Vagina (tissue), 2 donors: ENCODE data around the gene TRAF3IP1. TPM values are rescaled to one million over a fixed set of nuclear protein-coding genes. Genes with fewer than 3 reads are reported as not detected.
"Not testable (repeated sequence)": the region's sequence is repeated elsewhere in the genome, so short reads cannot be mapped to it uniquely, and the experiment has no call there.

ENCODE experiments used
- DNase-seq, 2 donors: peaks; one replicate each; pipeline ENCODE4 v3.0.0-alpha.2; 2017; ENCODE audit errors: extremely low spot score in 2 of 2
- H3K27ac ChIP-seq: fragments of 200-600 bp; sonication (generic); one replicate; pipeline ENCODE4 v1.5.1; 2019
- H3K27me3 ChIP-seq: fragments of 200-600 bp; sonication (generic); one replicate; pipeline ENCODE4 v1.5.1; 2019
- H3K36me3 ChIP-seq, 2 donors: fragments of 200-600 bp; sonication (generic); one replicate each; pipeline ENCODE4 v1.5.1; 2017 to 2019
- H3K4me1 ChIP-seq: fragments of 200-600 bp; sonication (generic); one replicate; pipeline ENCODE4 v1.5.1; 2019
- H3K4me3 ChIP-seq, 2 donors: fragments of 200-600 bp; sonication (generic); 1 replicate in 1 of 2; 2 replicates in 1 of 2; pipeline ENCODE4 v1.5.1; 2016 to 2019
- H3K9me3 ChIP-seq: fragments of 200-600 bp; sonication (generic); one replicate; pipeline ENCODE4 v1.5.1; 2019
- POLR2A ChIP-seq, 2 donors: fragments of 450-650 bp; IDR thresholded peaks; one replicate each; pipeline ENCODE4 v1.6.1; 2017; ENCODE audit warnings: antibody characterized with exemption in 2 of 2, mild to moderate bottlenecking in 2 of 2, moderate library complexity in 2 of 2
- POLR2AphosphoS5 ChIP-seq, 2 donors: sonication (generic); formaldehyde crosslinking; IDR thresholded peaks; one replicate each; pipeline ENCODE4 v1.9.0; 2017; ENCODE audit warnings: antibody characterized with exemption in 2 of 2, mild to moderate bottlenecking in 2 of 2, low read depth in 1 of 2; ENCODE audit not compliant: insufficient read depth in 1 of 2
- intact Hi-C: fragments of 100-400 bp; cut with DNase I; formaldehyde crosslinking; loops from one replicate; pipeline ENCODE4 v1.15.1; 2023
- total RNA-seq: library from RNA; depleted of rRNA; stranded (reverse); fragments of >200 nt; gene quantifications from one replicate; pipeline ENCODE4 v1.2.3, GENCODE V29; 2016
- TF ChIP-seq, protein P1 (sequence below), 3 experiments: fragments of 450-650 bp in 2 of 3; fragments of 200-600 bp in 1 of 3; sonication (generic) in 1 of 3; IDR thresholded peaks; one replicate each; pipeline ENCODE4 v1.5.1; 2017 to 2019; ENCODE audit warnings: antibody characterized with exemption in 3 of 3, mild to moderate bottlenecking in 2 of 3, moderate library complexity in 2 of 3

The TRAF3IP1 gene
- total RNA-seq, 1 donor from 2014 or later: 10.3 TPM

DNA sequence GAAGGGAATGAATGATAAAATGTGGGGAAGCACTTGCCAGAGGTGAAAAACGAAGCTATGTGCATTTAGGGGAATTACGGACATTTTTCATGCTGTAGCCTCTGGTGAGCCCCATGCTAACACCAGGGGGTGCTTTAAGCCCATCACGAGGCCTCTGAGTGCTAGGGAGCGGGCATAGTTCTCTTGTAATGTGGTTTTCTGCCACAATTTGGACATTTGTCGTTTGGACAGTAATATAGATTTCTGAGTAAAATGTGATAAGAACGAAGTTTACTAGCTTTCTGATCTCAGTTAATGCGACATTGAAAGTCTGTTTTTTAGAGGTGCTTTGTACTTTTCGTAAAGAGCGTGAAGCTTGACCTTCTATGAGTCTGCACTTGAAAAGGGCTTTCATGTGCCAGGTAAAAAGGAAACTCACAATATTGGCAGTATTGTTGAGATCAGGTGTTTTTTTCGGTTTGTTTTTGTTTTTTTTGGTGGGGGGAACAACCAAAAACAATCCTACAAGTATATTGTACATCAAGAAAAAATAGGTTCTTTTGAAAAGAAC, 50.6 kb downstream of the TRAF3IP1 start:
- no peak for DNase-seq
- no peak for TF ChIP-seq POLR2A (IDR thresholded peaks at IDR 0.05)
- TF ChIP-seq, protein P1, sequence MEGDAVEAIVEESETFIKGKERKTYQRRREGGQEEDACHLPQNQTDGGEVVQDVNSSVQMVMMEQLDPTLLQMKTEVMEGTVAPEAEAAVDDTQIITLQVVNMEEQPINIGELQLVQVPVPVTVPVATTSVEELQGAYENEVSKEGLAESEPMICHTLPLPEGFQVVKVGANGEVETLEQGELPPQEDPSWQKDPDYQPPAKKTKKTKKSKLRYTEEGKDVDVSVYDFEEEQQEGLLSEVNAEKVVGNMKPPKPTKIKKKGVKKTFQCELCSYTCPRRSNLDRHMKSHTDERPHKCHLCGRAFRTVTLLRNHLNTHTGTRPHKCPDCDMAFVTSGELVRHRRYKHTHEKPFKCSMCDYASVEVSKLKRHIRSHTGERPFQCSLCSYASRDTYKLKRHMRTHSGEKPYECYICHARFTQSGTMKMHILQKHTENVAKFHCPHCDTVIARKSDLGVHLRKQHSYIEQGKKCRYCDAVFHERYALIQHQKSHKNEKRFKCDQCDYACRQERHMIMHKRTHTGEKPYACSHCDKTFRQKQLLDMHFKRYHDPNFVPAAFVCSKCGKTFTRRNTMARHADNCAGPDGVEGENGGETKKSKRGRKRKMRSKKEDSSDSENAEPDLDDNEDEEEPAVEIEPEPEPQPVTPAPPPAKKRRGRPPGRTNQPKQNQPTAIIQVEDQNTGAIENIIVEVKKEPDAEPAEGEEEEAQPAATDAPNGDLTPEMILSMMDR (IDR thresholded peaks at IDR 0.05): peak; percentile 48 to 76 (median 76)
- Histone ChIP-seq H3K4me3 (no peak overlapping the region), H3K4me1 (no peaks in the 10 kb centered on the region), H3K9me3 (no peaks in the 10 kb centered on the region), H3K27ac (no peak overlapping the region), H3K27me3 (no peaks in the 10 kb centered on the region), H3K36me3 (no peaks in the 10 kb centered on the region)
- intact Hi-C loops: no loop called here

DNA sequence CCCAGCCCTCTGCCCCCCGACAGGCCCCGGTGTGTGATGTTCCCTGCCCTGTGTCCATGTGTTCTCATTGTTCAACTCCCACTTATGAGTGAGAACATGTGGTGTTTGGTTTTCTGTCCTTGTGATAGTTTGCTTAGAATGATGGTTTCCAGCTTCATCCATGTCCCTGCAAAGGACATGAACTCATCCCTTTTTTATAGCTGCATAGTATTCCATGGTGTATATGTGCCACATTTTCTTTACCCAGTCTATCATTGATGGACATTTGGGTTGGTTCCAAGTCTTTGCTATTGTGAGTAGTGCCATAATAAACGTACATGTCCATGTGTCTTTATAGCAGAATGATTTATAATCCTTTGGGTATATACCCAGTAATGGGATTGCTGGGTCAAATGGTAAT, 52.0 kb downstream of the TRAF3IP1 start:
- H3K36me3 ChIP-seq, DNase-seq, H3K4me3 ChIP-seq, H3K27ac ChIP-seq, H3K27me3 ChIP-seq, intact Hi-C loops, H3K4me1 ChIP-seq, H3K9me3 ChIP-seq: not testable (repeated sequence)

DNA sequence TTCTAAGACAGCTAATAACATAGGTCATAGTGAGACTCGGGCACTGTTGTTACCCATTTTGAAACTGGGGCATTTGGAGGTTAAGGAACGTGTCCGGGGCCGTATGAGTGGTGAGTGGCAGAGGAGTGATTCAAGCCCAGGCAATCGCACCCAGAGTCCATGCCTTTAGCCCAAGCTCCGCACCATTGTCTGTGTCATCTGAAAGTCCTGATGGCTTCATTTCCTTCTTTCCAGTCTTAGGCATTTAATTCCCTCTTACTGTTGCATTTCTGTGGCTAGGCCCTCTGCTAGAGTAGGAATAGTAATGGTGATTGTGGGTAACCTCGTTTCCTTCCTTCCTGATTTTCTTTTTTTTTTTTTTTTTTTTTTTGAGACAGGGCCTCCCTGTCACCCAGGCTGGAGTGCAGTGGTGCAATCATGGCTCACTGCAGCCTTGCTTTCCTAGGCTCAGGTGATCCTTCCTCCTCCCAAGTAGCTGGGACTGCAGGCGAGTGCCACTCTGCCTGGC, 56.6 kb downstream of the TRAF3IP1 start:
- Histone ChIP-seq H3K27me3 (no peaks in the 10 kb centered on the region), H3K4me1 (peaks cover 12% of the 10 kb centered on the region), H3K36me3 (no peaks in the 10 kb centered on the region), H3K9me3 (no peaks in the 10 kb centered on the region), H3K27ac (no peak overlapping the region), H3K4me3 (no peak overlapping the region)
- intact Hi-C loops: no loop called here
- TF ChIP-seq POLR2A (IDR thresholded peaks at IDR 0.05): no peak
- TF ChIP-seq, protein P1 (IDR thresholded peaks at IDR 0.05): no peak
- no peak for TF ChIP-seq POLR2AphosphoS5 (IDR thresholded peaks at IDR 0.05; ENCODE audit: insufficient read depth in 1 of 2, low read depth in 1 of 2)
- no peak for DNase-seq

DNA sequence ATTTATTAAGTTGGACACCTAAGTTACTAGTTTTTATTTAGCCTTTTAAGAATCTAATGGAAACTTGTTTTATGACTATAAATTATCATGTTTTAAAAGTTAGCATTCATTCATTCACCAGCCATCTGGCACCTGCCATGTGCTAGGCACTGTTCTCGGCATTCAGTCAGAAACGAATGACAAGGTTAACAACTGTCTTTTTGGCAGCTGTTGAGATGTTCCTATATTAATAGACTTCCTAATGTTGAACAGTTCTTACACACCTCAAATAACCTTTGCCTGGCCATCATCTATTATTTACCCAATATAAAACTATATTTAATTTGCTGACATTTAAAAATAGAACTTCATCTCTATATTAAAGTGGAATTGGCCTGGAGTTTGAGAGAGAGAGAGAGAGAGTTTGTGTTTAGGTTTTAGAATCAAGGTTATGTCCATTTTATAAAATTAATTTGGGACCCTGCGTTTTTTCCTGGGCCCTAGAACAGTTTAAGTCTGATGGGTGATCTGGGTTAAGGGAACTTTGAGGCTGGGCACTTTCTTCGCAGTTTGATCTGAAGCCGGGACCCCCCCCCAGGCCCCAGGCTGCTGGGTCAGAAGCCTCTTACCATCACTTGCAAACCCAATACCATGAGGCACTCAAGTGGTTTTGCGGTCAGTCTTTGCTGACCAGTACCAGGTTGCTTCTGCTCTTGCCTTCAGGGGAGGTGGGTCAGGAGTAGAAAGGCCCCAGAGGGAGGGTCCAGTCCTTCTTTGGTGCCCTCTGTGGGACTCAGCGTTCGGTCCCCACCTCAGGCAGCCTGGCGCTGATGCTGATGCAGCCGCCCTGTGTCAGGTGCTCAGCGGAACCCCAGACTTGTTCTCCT, 58.1 kb downstream of the TRAF3IP1 start:
- no peaks in the 10 kb centered on the region for H3K36me3 ChIP-seq
- intact Hi-C loops: no loop called here
- H3K27me3 ChIP-seq: no peaks in the 10 kb centered on the region
- no peak overlapping the region for H3K27ac ChIP-seq
- H3K4me3 ChIP-seq: no peak overlapping the region
- TF ChIP-seq POLR2A (IDR thresholded peaks at IDR 0.05) (no peak), POLR2AphosphoS5 (IDR thresholded peaks at IDR 0.05; ENCODE audit: insufficient read depth in 1 of 2, low read depth in 1 of 2) (no peak)
- TF ChIP-seq, protein P1 (IDR thresholded peaks at IDR 0.05): no peak
- peaks cover 12% of the 10 kb centered on the region for H3K4me1 ChIP-seq
- H3K9me3 ChIP-seq: no peaks in the 10 kb centered on the region
- no peak for DNase-seq

DNA sequence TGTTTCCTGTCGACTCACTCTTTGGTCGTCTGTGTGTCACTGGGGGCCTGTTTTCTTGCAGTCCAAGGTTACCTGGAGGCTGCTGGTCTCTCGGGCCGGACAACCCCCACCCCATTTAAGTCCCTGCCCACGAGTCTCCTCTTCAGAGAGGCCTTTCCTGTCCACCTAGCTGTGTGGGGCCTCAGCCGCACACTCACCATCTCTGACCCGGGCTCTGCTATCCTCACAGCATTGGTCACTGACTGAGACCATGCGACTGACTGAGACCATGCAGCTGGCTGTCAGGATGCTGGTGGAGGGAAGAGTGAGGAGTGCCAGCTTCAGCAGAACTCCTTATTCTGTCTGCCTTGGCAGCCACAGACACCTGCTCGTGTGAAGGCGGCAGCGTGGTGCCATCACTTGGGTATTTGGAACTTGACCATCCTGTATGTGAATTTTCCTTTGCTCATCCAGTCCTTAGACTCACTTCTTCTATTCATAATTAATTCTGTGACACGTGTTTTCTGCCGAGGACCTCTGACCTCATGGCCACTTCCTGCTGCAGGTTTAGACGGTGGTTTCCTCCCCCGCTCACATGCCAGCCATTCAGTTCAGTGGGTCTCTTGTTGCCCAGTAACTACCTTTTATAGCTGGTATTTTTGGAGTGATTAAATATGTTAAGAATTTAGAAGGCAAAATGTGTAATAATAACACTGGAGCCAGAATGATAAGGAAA, 58.9 kb downstream of the TRAF3IP1 start:
- no peak overlapping the region for H3K27ac ChIP-seq
- no peaks in the 10 kb centered on the region for H3K27me3 ChIP-seq
- H3K4me1 ChIP-seq: peaks cover 12% of the 10 kb centered on the region
- TF ChIP-seq POLR2A (IDR thresholded peaks at IDR 0.05) (no peak), POLR2AphosphoS5 (IDR thresholded peaks at IDR 0.05; ENCODE audit: insufficient read depth in 1 of 2, low read depth in 1 of 2) (no peak)
- TF ChIP-seq, protein P1 (IDR thresholded peaks at IDR 0.05): no peak
- DNase-seq: no peak
- H3K36me3 ChIP-seq: no peaks in the 10 kb centered on the region
- intact Hi-C loops: no loop called here
- no peak overlapping the region for H3K4me3 ChIP-seq
- no peaks in the 10 kb centered on the region for H3K9me3 ChIP-seq
